Activated CD4-positive, alpha-beta T cell treated with anti-CD3 and anti-CD28 coated beads for 36 hours (primary cell): Measurements from ENCODE around the gene MTUS2. TPM values are rescaled to one million over a fixed set of nuclear protein-coding genes. Genes with fewer than 3 reads are reported as not detected.

ENCODE experiments used
- ATAC-seq: fragments of 200-7000 bp; cut with Tn5 transposase; one replicate; pipeline ENCODE4 v1.10.0; 2021; ENCODE audit warnings: mild to moderate bottlenecking, moderate library complexity
- CTCF ChIA-PET: fragments of 350-600 bp; sonication (Branson Sonifier 250); formaldehyde crosslinking; loops from one replicate; lab custom pipeline; 2021; ENCODE audit warnings: antibody characterized with exemption; lab: Charles Lee
- POLR2A ChIA-PET: fragments of 350-600 bp; sonication (Branson Sonifier 250); formaldehyde crosslinking; loops from one replicate; lab custom pipeline; 2021; ENCODE audit warnings: antibody characterized with exemption, inconsistent platforms; lab: Charles Lee
- DNase-seq: peaks from one replicate; pipeline ENCODE4 v3.0.0-alpha.2; 2020
- H3K27ac Mint-ChIP-seq: one replicate; pipeline ENCODE4 v1.8.0; 2021; ENCODE audit warnings: mixed read lengths
- H3K27me3 Mint-ChIP-seq: one replicate; pipeline ENCODE4 v1.8.0; 2021; ENCODE audit warnings: mixed read lengths
- H3K36me3 Mint-ChIP-seq: one replicate; pipeline ENCODE4 v1.8.0; 2021; ENCODE audit warnings: low read depth, mixed read lengths
- H3K4me1 Mint-ChIP-seq: one replicate; pipeline ENCODE4 v1.8.0; 2021; ENCODE audit warnings: mixed read lengths
- H3K4me3 Mint-ChIP-seq: one replicate; pipeline ENCODE4 v1.8.0; 2021; ENCODE audit warnings: mild to moderate bottlenecking, moderate library complexity, mixed read lengths
- H3K9me3 Mint-ChIP-seq: one replicate; pipeline ENCODE4 v1.8.0; 2021; ENCODE audit warnings: low read depth, mixed read lengths
- intact Hi-C, 2 experiments: fragments of 100-400 bp; cut with DNase I in 1 of 2; cut with micrococcal nuclease in 1 of 2; formaldehyde crosslinking; loops; one replicate each; pipeline versions ENCODE4 v1.14.2 to v1.15.1; 2022 to 2024; cut with DNase I, micrococcal nuclease
- total RNA-seq, 2 experiments: library from RNA; stranded (reverse); gene quantifications; one replicate each; pipeline ENCODE4 v1.2.3, GENCODE V29; 2021

Gene MTUS2
- total RNA-seq, 2 experiments from 2014 or later: 0.05 TPM; not detected in 1

GRCh38 chr13:29355029-29355428 is 534.9 kb downstream of the MTUS2 start:
- POLR2A ChIA-PET: no interaction called here
- H3K9me3 Mint-ChIP-seq: no peaks in the 10 kb centered on the region
- no peak overlapping the region for H3K27ac Mint-ChIP-seq
- H3K4me1 Mint-ChIP-seq: no peaks in the 10 kb centered on the region
- H3K36me3 Mint-ChIP-seq: no peaks in the 10 kb centered on the region
- H3K27me3 Mint-ChIP-seq: peaks cover 10% of the 10 kb centered on the region
- no peak for ATAC-seq
- no peak for DNase-seq
- intact Hi-C loops: no loop called here
- CTCF ChIA-PET: interaction anchor here (0.8 to 0.9 kb wide), 2 partner anchors 10 to 129 kb away, joined by 3 read pairs; no protein-coding TSS in a partner anchor
- no peak overlapping the region for H3K4me3 Mint-ChIP-seq

GRCh38 chr13:29359181-29359580 is 539.0 kb downstream of the MTUS2 start:
- DNase-seq (no peak), ATAC-seq (no peak)
- CTCF ChIA-PET: no interaction called here
- H3K27me3 Mint-ChIP-seq: no peaks in the 10 kb centered on the region
- H3K4me1 Mint-ChIP-seq: no peaks in the 10 kb centered on the region
- no peaks in the 10 kb centered on the region for H3K9me3 Mint-ChIP-seq
- no peak overlapping the region for H3K4me3 Mint-ChIP-seq
- no peaks in the 10 kb centered on the region for H3K36me3 Mint-ChIP-seq
- intact Hi-C loops: no loop called here
- POLR2A ChIA-PET: no interaction called here
- no peak overlapping the region for H3K27ac Mint-ChIP-seq

GRCh38 chr13:29361716-29362115 is 541.6 kb downstream of the MTUS2 start:
- ATAC-seq: no peak
- intact Hi-C loops: loop anchor here (2.0 to 10.0 kb wide), 3 partner anchors 279 to 1037 kb away; no protein-coding TSS in a partner anchor
- H3K36me3 Mint-ChIP-seq: no peaks in the 10 kb centered on the region

GRCh38 chr13:29362849-29363604 is 542.9 kb downstream of the MTUS2 start:
- peaks cover 5% of the 10 kb centered on the region for H3K27me3 Mint-ChIP-seq
- DNase-seq (peak; percentile 54), ATAC-seq (peak; percentile 96)
- no peak overlapping the region for H3K4me3 Mint-ChIP-seq
- H3K27ac Mint-ChIP-seq: no peak overlapping the region
- no peaks in the 10 kb centered on the region for H3K36me3 Mint-ChIP-seq
- H3K9me3 Mint-ChIP-seq: no peaks in the 10 kb centered on the region
- POLR2A ChIA-PET: no interaction called here
- CTCF ChIA-PET: interaction anchor here (0.6 to 1.1 kb wide), 9 partner anchors 10 to 540 kb away, joined by 3 to 5 read pairs (median 3); no protein-coding TSS in a partner anchor
- no peaks in the 10 kb centered on the region for H3K4me1 Mint-ChIP-seq
- intact Hi-C loops: loop anchor here (1.0 to 10.0 kb wide), 4 partner anchors 281 to 1038 kb away; no protein-coding TSS in a partner anchor

More at GRCh38 chr13:29361716-29362115, 541.6 kb downstream of the MTUS2 start:
- Mint-ChIP-seq H3K27me3 (peaks cover under 1% of the 10 kb centered on the region), H3K4me3 (no peak overlapping the region), H3K4me1 (no peaks in the 10 kb centered on the region), H3K27ac (no peak overlapping the region), H3K9me3 (no peaks in the 10 kb centered on the region)
- CTCF ChIA-PET: interaction anchor here (1.0 to 1.1 kb wide), 2 partner anchors 42 to 107 kb away, joined by 3 read pairs; no protein-coding TSS in a partner anchor
- no peak for DNase-seq
- POLR2A ChIA-PET: no interaction called here

GRCh38 chr13:29369060-29369743 is 549.1 kb downstream of the MTUS2 start:
- Mint-ChIP-seq H3K4me1 (no peaks in the 10 kb centered on the region), H3K4me3 (no peak overlapping the region), H3K9me3 (no peaks in the 10 kb centered on the region), H3K36me3 (no peaks in the 10 kb centered on the region), H3K27me3 (peaks cover 14% of the 10 kb centered on the region), H3K27ac (no peak overlapping the region)
- POLR2A ChIA-PET: no interaction called here
- ATAC-seq (no peak), DNase-seq (peak; percentile 11)
- intact Hi-C loops: loop anchor here in 1 of 2 experiments (10.0 kb wide), 1 partner anchor 1044 kb away; no protein-coding TSS in a partner anchor
- CTCF ChIA-PET: interaction anchor here (0.6 to 0.7 kb wide), 2 partner anchors 235 to 1212 kb away, joined by 3 read pairs; no protein-coding TSS in a partner anchor

GRCh38 chr13:29379281-29379680 is 559.1 kb downstream of the MTUS2 start:
- Mint-ChIP-seq H3K27me3 (peaks cover 14% of the 10 kb centered on the region), H3K36me3 (no peaks in the 10 kb centered on the region), H3K4me1 (no peaks in the 10 kb centered on the region), H3K27ac (no peak overlapping the region), H3K4me3 (no peak overlapping the region), H3K9me3 (peaks cover 3% of the 10 kb centered on the region)
- ChIA-PET POLR2A (no interaction called here), CTCF (no interaction called here)
- intact Hi-C loops: no loop called here
- DNase-seq: no peak
- no peak for ATAC-seq

- DNase-seq (no peak), ATAC-seq (no peak)
- Mint-ChIP-seq H3K4me1 (no peaks in the 10 kb centered on the region), H3K36me3 (no peaks in the 10 kb centered on the region), H3K27me3 (peaks cover 14% of the 10 kb centered on the region), H3K4me3 (no peak overlapping the region), H3K9me3 (peaks cover 3% of the 10 kb centered on the region), H3K27ac (no peak overlapping the region)
- ChIA-PET POLR2A (no interaction called here), CTCF (no interaction called here)
- intact Hi-C loops: no loop called here
Observed at GRCh38 chr13:29379865-29380264, 559.7 kb downstream of the MTUS2 start.

GRCh38 chr13:29382021-29382420 is 561.9 kb downstream of the MTUS2 start:
- H3K4me1 Mint-ChIP-seq: no peaks in the 10 kb centered on the region
- no peak overlapping the region for H3K27ac Mint-ChIP-seq
- H3K9me3 Mint-ChIP-seq: peaks cover 3% of the 10 kb centered on the region
- ChIA-PET POLR2A (no interaction called here), CTCF (no interaction called here)
- ATAC-seq (no peak), DNase-seq (no peak)
- no peaks in the 10 kb centered on the region for H3K36me3 Mint-ChIP-seq
- H3K27me3 Mint-ChIP-seq: peaks cover 10% of the 10 kb centered on the region
- H3K4me3 Mint-ChIP-seq: no peak overlapping the region
- intact Hi-C loops: no loop called here

- H3K27ac Mint-ChIP-seq: no peak overlapping the region
- intact Hi-C loops: no loop called here
- ATAC-seq (no peak), DNase-seq (no peak)
- H3K9me3 Mint-ChIP-seq: peaks cover 3% of the 10 kb centered on the region
- H3K4me1 Mint-ChIP-seq: no peaks in the 10 kb centered on the region
- no peaks in the 10 kb centered on the region for H3K36me3 Mint-ChIP-seq
- POLR2A ChIA-PET: no interaction called here
- H3K4me3 Mint-ChIP-seq: no peak overlapping the region
- H3K27me3 Mint-ChIP-seq: peaks cover 8% of the 10 kb centered on the region
- CTCF ChIA-PET: interaction anchor here (2.3 kb wide), 1 partner anchor 11 kb away, joined by 7 read pairs; no protein-coding TSS in a partner anchor
Observed at GRCh38 chr13:29383476-29383875, 563.3 kb downstream of the MTUS2 start.

- H3K4me1 Mint-ChIP-seq: no peaks in the 10 kb centered on the region
- DNase-seq (no peak), ATAC-seq (no peak)
- no peaks in the 10 kb centered on the region for H3K9me3 Mint-ChIP-seq
- intact Hi-C loops: no loop called here
- H3K27ac Mint-ChIP-seq: no peak overlapping the region
- H3K4me3 Mint-ChIP-seq: no peak overlapping the region
- H3K27me3 Mint-ChIP-seq: peaks cover 5% of the 10 kb centered on the region
- CTCF ChIA-PET: interaction anchor here (2.3 kb wide), 1 partner anchor 12 kb away, joined by 7 read pairs; no protein-coding TSS in a partner anchor
- POLR2A ChIA-PET: no interaction called here
- H3K36me3 Mint-ChIP-seq: no peaks in the 10 kb centered on the region
Observed at GRCh38 chr13:29384466-29384865, 564.3 kb downstream of the MTUS2 start.

GRCh38 chr13:29384871-29385270 is 564.7 kb downstream of the MTUS2 start:
- ChIA-PET CTCF (interaction anchor here (2.3 kb wide), 1 partner anchor 13 kb away, joined by 7 read pairs; no protein-coding TSS in a partner anchor), POLR2A (no interaction called here)
- Mint-ChIP-seq H3K27ac (no peak overlapping the region), H3K27me3 (peaks cover 5% of the 10 kb centered on the region), H3K4me1 (no peaks in the 10 kb centered on the region), H3K36me3 (no peaks in the 10 kb centered on the region), H3K4me3 (no peak overlapping the region), H3K9me3 (no peaks in the 10 kb centered on the region)
- DNase-seq (no peak), ATAC-seq (no peak)
- intact Hi-C loops: no loop called here
